HCT116 (cell line): ENCODE measurements around the gene GPX3. TPM values are rescaled to one million over a fixed set of nuclear protein-coding genes. Genes with fewer than 3 reads are reported as not detected.

ENCODE experiments used
- ATAC-seq: fragments of 200-7000 bp; cut with Tn5 transposase; 2 replicates; pipeline ENCODE4 v1.9.1; 2020; ENCODE audit warnings: mild to moderate bottlenecking, moderate library complexity
- BruUV-seq: library from RNA; stranded (reverse); fragments of 400-500 nt; replicated peaks from 2 replicates; lab custom pipeline; 2021; lab: Mats Ljungman, UMichigan
- CTCF ChIA-PET: fragments of 300-600 bp; sonication (Branson Sonifier 250); formaldehyde crosslinking; loops from one replicate; lab custom pipeline; 2021; ENCODE audit warnings: antibody characterized with exemption; lab: Charles Lee
- POLR2A ChIA-PET: fragments of 300-600, 350-600 bp; sonication (Branson Sonifier 250); formaldehyde crosslinking; loops from one replicate; lab custom pipeline; 2021; ENCODE audit warnings: antibody characterized with exemption; lab: Charles Lee
- RAD21 ChIA-PET, 2 experiments: fragments of 300-600 bp; sonication (Branson Sonifier 250); formaldehyde crosslinking; loops; one replicate each; lab custom pipeline; 2023; ENCODE audit warnings: low total read pairs in 2 of 2; ENCODE audit not compliant: uncharacterized antibody in 2 of 2, unreplicated experiment in 2 of 2, low non-redundant PET in 1 of 2; lab: Charles Lee
- DNase-seq: peaks from one replicate; pipeline ENCODE4 v3.0.0-alpha.2; 2010; ENCODE audit warnings: low read depth, low spot score
- H2AFZ ChIP-seq: fragments of 200-600 bp; shearing (Covaris generic), sonication (generic); 2 replicates; pipeline ENCODE4 v1.6.1; 2017; ENCODE audit warnings: low read depth, mixed run types, mixed read lengths, antibody characterized with exemption, low read length; ENCODE audit not compliant: poor library complexity, severe bottlenecking
- H3K27ac ChIP-seq: 2 replicates; pipeline ENCODE4 v1.5.1; 2012; ENCODE audit warnings: low read depth, low read length
- H3K27me3 ChIP-seq: fragments of 200-600 bp; sonication (generic); 2 replicates; pipeline ENCODE4 v1.6.1; 2016; ENCODE audit warnings: mixed run types, low read length, mixed read lengths; ENCODE audit not compliant: insufficient read depth
- H3K36me3 ChIP-seq, 2 experiments: fragments of 200-500 bp in 1 of 2; fragments of 200-600 bp in 1 of 2; sonication (Bioruptor generic) in 1 of 2; sonication (generic) in 1 of 2; 2 replicates each; pipeline versions ENCODE4 v1.5.1 to v1.6.1; 2014 to 2016; ENCODE audit warnings: low read length in 2 of 2, inconsistent platforms in 1 of 2, mixed read lengths in 1 of 2, mixed run types in 1 of 2; ENCODE audit not compliant: insufficient read depth in 2 of 2, control insufficient read depth in 1 of 2
- H3K4me1 ChIP-seq, 2 experiments: fragments of 200-600 bp in 1 of 2; sonication (generic) in 1 of 2; 2 replicates each; pipeline versions ENCODE4 v1.5.1 to v1.6.1; 2012 to 2017; ENCODE audit warnings: low read length in 2 of 2, inconsistent platforms in 1 of 2, mild to moderate bottlenecking in 1 of 2, mixed read lengths in 1 of 2, mixed run types in 1 of 2, moderate library complexity in 1 of 2; ENCODE audit not compliant: insufficient read depth in 2 of 2, control insufficient read depth in 1 of 2
- H3K4me2 ChIP-seq: fragments of 200-600 bp; sonication (generic); 2 replicates; pipeline ENCODE4 v1.6.1; 2017; ENCODE audit warnings: mixed run types, low read length, mixed read lengths
- H3K4me3 ChIP-seq, 2 experiments: fragments of 200-600 bp in 1 of 2; sonication (generic) in 1 of 2; replicated peaks in 1 of 2; 2 replicates each; pipeline ENCODE4 v1.5.1; 2011 to 2016; ENCODE audit warnings: low read length in 2 of 2, control low read depth in 1 of 2, low read depth in 1 of 2, mild to moderate bottlenecking in 1 of 2, mixed read lengths in 1 of 2, mixed run types in 1 of 2
- H3K79me2 ChIP-seq: fragments of 200-600 bp; sonication (generic); 2 replicates; pipeline ENCODE4 v1.6.1; 2017; ENCODE audit warnings: mild to moderate bottlenecking, mixed run types, low read length, moderate library complexity, mixed read lengths; ENCODE audit not compliant: insufficient read depth
- H3K9ac ChIP-seq: fragments of 200-600 bp; sonication (generic); 2 replicates; pipeline ENCODE4 v1.6.1; 2016; ENCODE audit warnings: low read length, mixed read lengths
- H3K9me2 ChIP-seq: fragments of 200-600 bp; sonication (generic), shearing (Covaris generic); 2 replicates; pipeline ENCODE4 v1.6.1; 2017; ENCODE audit warnings: mixed run types, mild to moderate bottlenecking, moderate library complexity; ENCODE audit not compliant: insufficient read depth
- H3K9me3 ChIP-seq, 2 experiments: fragments of 200-500 bp in 1 of 2; fragments of 200-600 bp in 1 of 2; sonication (Bioruptor generic) in 1 of 2; sonication (generic) in 1 of 2; 2 replicates each; pipeline ENCODE4 v1.6.1; 2014 to 2017; ENCODE audit warnings: low read length in 2 of 2, mixed read lengths in 2 of 2, inconsistent platforms in 1 of 2, low read depth in 1 of 2, mild to moderate bottlenecking in 1 of 2, mixed run types in 1 of 2, moderate library complexity in 1 of 2; ENCODE audit not compliant: control insufficient read depth in 1 of 2, insufficient read depth in 1 of 2
- H4K20me1 ChIP-seq: fragments of 200-600 bp; sonication (generic), shearing (Covaris generic); 2 replicates; pipeline ENCODE4 v1.6.1; 2017; ENCODE audit warnings: mixed run types, mild to moderate bottlenecking, moderate library complexity; ENCODE audit not compliant: insufficient read depth
- CEBPB ChIP-seq: IDR thresholded peaks from 2 replicates; pipeline ENCODE4 v1.6.1; 2012; ENCODE audit warnings: low read depth
- ELF1 ChIP-seq: IDR thresholded peaks from 2 replicates; pipeline ENCODE4 v1.6.1; 2012; ENCODE audit warnings: low read depth, borderline replicate concordance
- EZH2 ChIP-seq: fragments of 200-600 bp; sonication (generic); IDR thresholded peaks from 2 replicates; pipeline ENCODE4 v1.6.1; 2017; ENCODE audit warnings: antibody characterized with exemption, mixed run types
- EZH2phosphoT487 ChIP-seq: fragments of 200-600 bp; IDR thresholded peaks from 2 replicates; pipeline ENCODE4 v1.6.1; 2018; ENCODE audit warnings: antibody characterized with exemption, borderline replicate concordance
- FOSL1 ChIP-seq: IDR thresholded peaks from 2 replicates; pipeline ENCODE4 v1.6.1; 2012; ENCODE audit warnings: low read depth
- JUND ChIP-seq: IDR thresholded peaks from 2 replicates; pipeline ENCODE4 v1.6.1; 2012
- POLR2A ChIP-seq: IDR thresholded peaks from 2 replicates; pipeline ENCODE4 v1.7.0; 2011; ENCODE audit warnings: borderline replicate concordance; ENCODE audit not compliant: insufficient read depth, insufficient read length; ENCODE audit errors: extremely low read depth
- RAD21 ChIP-seq: IDR thresholded peaks from 2 replicates; pipeline ENCODE4 v1.6.1; 2012; ENCODE audit warnings: low read depth, mild to moderate bottlenecking
- SIN3A ChIP-seq: IDR thresholded peaks from 2 replicates; pipeline ENCODE4 v1.6.1; 2012; ENCODE audit warnings: low read depth
- SRF ChIP-seq: IDR thresholded peaks from 2 replicates; pipeline ENCODE4 v1.6.1; 2012; ENCODE audit warnings: low read depth
- YY1 ChIP-seq: IDR thresholded peaks from 2 replicates; pipeline ENCODE4 v1.6.1; 2011; ENCODE audit warnings: low read length, low read depth, moderate library complexity, mild to moderate bottlenecking; ENCODE audit not compliant: insufficient replicate concordance; ENCODE audit errors: extremely low read depth
- ZFX ChIP-seq: fragments of 450-650 bp; IDR thresholded peaks from 2 replicates; pipeline ENCODE4 v1.6.1; 2017
- ZNF274 ChIP-seq: fragments of 200-500 bp; sonication (Bioruptor generic); IDR thresholded peaks from 2 replicates; pipeline ENCODE4 v1.6.1; 2014; ENCODE audit warnings: mild to moderate bottlenecking, low read depth, low read length, inconsistent platforms
- intact Hi-C: fragments of 100-400 bp; cut with micrococcal nuclease; formaldehyde crosslinking; loops from 2 replicates; pipeline ENCODE4 v1.10.0; 2022
- total RNA-seq: library from RNA; stranded (reverse); gene quantifications from one replicate; pipeline ENCODE4 v1.2.1, GENCODE V29; 2021; ENCODE audit not compliant: unreplicated experiment
- TF ChIP-seq, protein P1 (sequence below): IDR thresholded peaks from 2 replicates; pipeline ENCODE4 v1.6.1; 2011; ENCODE audit warnings: mild to moderate bottlenecking, low read length, moderate library complexity; ENCODE audit not compliant: insufficient replicate concordance; ENCODE audit errors: extremely low read depth
- TF ChIP-seq, protein P2 (sequence below): IDR thresholded peaks from 2 replicates; pipeline ENCODE4 v1.6.1; 2012
- TF ChIP-seq, protein P3 (sequence below), 3 experiments: fragments of 200-600 bp in 1 of 3; sonication (generic) in 1 of 3; IDR thresholded peaks in 2 of 3; conservative IDR thresholded peaks in 1 of 3; 2 replicates each; pipeline ENCODE4 v1.5.1; 2012 to 2017; ENCODE audit warnings: low read depth in 2 of 3, low read length in 2 of 3, antibody characterized with exemption in 1 of 3, borderline replicate concordance in 1 of 3, control low read depth in 1 of 3, mild to moderate bottlenecking in 1 of 3, mixed read lengths in 1 of 3, mixed run types in 1 of 3, moderate library complexity in 1 of 3; ENCODE audit not compliant: insufficient read depth in 1 of 3

Gene GPX3
- total RNA-seq, 1 experiment from 2014 or later = 0.96 TPM

DNA sequence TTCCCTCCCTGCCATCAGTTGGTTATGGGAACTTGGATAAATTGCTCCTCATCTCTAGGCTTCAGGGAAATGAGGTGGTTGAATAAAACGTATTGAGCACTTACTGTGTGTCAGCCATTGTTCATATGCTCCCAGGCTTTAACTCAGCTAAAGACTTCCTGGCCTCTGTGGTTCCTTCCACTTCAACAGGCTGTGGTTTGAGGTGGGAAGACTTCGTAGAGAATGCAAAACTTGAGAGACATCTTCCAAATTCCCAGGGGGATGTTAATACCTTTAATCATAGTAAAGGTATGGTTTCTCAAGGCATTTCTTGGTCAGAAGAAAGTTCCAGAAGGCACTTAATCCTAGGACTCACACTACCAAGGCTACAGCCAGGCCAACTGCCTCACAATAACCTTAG is 1.5 kb upstream of the GPX3 start:
- Histone ChIP-seq H3K4me1 (no peaks in the 10 kb centered on the region), H2AFZ (no peak overlapping the region), H4K20me1 (no peaks in the 10 kb centered on the region), H3K79me2 (no peaks in the 10 kb centered on the region), H3K4me3 (no peak overlapping the region), H3K9me2 (no peaks in the 10 kb centered on the region), H3K27me3 (no peaks in the 10 kb centered on the region), H3K9me3 (no peaks in the 10 kb centered on the region), H3K4me2 (no peak overlapping the region), H3K36me3 (no peaks in the 10 kb centered on the region), H3K27ac (no peak overlapping the region), H3K9ac (no peak overlapping the region)
- ChIA-PET CTCF (no interaction called here), RAD21 (no interaction called here), POLR2A (no interaction called here)
- intact Hi-C loops = no loop called here
- DNase-seq (no peak), ATAC-seq (no peak)
- no TSS peak for BruUV-seq
- no peak for TF ChIP-seq ZFX
- TF ChIP-seq ZNF274 = no peak
- no peak for TF ChIP-seq SIN3A
- TF ChIP-seq, protein P1, sequence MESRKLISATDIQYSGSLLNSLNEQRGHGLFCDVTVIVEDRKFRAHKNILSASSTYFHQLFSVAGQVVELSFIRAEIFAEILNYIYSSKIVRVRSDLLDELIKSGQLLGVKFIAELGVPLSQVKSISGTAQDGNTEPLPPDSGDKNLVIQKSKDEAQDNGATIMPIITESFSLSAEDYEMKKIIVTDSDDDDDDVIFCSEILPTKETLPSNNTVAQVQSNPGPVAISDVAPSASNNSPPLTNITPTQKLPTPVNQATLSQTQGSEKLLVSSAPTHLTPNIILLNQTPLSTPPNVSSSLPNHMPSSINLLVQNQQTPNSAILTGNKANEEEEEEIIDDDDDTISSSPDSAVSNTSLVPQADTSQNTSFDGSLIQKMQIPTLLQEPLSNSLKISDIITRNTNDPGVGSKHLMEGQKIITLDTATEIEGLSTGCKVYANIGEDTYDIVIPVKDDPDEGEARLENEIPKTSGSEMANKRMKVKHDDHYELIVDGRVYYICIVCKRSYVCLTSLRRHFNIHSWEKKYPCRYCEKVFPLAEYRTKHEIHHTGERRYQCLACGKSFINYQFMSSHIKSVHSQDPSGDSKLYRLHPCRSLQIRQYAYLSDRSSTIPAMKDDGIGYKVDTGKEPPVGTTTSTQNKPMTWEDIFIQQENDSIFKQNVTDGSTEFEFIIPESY = no peak
- TF ChIP-seq RAD21 = no peak
- TF ChIP-seq FOSL1 = no peak
- TF ChIP-seq SRF = no peak
- TF ChIP-seq CEBPB = no peak
- TF ChIP-seq, protein P2, sequence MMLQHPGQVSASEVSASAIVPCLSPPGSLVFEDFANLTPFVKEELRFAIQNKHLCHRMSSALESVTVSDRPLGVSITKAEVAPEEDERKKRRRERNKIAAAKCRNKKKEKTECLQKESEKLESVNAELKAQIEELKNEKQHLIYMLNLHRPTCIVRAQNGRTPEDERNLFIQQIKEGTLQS = no peak
- TF ChIP-seq YY1 = no peak
- no peak for TF ChIP-seq JUND
- TF ChIP-seq, protein P3, sequence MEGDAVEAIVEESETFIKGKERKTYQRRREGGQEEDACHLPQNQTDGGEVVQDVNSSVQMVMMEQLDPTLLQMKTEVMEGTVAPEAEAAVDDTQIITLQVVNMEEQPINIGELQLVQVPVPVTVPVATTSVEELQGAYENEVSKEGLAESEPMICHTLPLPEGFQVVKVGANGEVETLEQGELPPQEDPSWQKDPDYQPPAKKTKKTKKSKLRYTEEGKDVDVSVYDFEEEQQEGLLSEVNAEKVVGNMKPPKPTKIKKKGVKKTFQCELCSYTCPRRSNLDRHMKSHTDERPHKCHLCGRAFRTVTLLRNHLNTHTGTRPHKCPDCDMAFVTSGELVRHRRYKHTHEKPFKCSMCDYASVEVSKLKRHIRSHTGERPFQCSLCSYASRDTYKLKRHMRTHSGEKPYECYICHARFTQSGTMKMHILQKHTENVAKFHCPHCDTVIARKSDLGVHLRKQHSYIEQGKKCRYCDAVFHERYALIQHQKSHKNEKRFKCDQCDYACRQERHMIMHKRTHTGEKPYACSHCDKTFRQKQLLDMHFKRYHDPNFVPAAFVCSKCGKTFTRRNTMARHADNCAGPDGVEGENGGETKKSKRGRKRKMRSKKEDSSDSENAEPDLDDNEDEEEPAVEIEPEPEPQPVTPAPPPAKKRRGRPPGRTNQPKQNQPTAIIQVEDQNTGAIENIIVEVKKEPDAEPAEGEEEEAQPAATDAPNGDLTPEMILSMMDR (IDR thresholded peaks at IDR 0.05 in 2 of 3, conservative IDR thresholded peaks at IDR 0.05 in 1 of 3; ENCODE audit: borderline replicate concordance in 1 of 3, insufficient read depth in 1 of 3, low read depth in 2 of 3, low read length in 2 of 3) = no peak
- no peak for TF ChIP-seq EZH2
- TF ChIP-seq ELF1 = no peak
- TF ChIP-seq EZH2phosphoT487 = no peak
- no peak for TF ChIP-seq POLR2A
